ENCODE results near the gene TMCC2.

Gene TMCC2

GRCh38 chr1:205188596-205188995, 39.1 kb upstream of the TMCC2 start:
- no peak for ATAC-seq
- no peak for TF ChIP-seq GLIS3 (CRISPR knock-in tag; IDR thresholded peaks at IDR 0.05)
- TF ChIP-seq SNAI2 (CRISPR knock-in tag; IDR thresholded peaks at IDR 0.05) = no peak
- TF ChIP-seq ZNF70 (CRISPR knock-in tag; IDR thresholded peaks at IDR 0.05) = no peak

- ATAC-seq = no peak
- TF ChIP-seq ZFP3 (CRISPR knock-in tag; IDR thresholded peaks at IDR 0.05) (no peak), ZC3H10 (CRISPR knock-in tag; IDR thresholded peaks at IDR 0.05) (no peak), ZFP30 (CRISPR knock-in tag; IDR thresholded peaks at IDR 0.05) (no peak)
Observed at GRCh38 chr1:205189131-205189530, 38.6 kb upstream of the TMCC2 start.

GRCh38 chr1:205190845-205191577, 36.7 kb upstream of the TMCC2 start:
- TF ChIP-seq ARNTL (CRISPR knock-in tag; IDR thresholded peaks at IDR 0.05; ENCODE audit: borderline replicate concordance, low read depth) (no peak), CSDC2 (CRISPR knock-in tag; IDR thresholded peaks at IDR 0.05) (no peak), ZNF70 (CRISPR knock-in tag; IDR thresholded peaks at IDR 0.05) (no peak), RARB (CRISPR knock-in tag; IDR thresholded peaks at IDR 0.05) (no peak), SNAI2 (CRISPR knock-in tag; IDR thresholded peaks at IDR 0.05) (no peak), TSHZ2 (CRISPR knock-in tag; IDR thresholded peaks at IDR 0.05) (no peak), ISL1 (CRISPR knock-in tag; IDR thresholded peaks at IDR 0.05) (no peak), GLIS3 (CRISPR knock-in tag; IDR thresholded peaks at IDR 0.05) (no peak), PPARA (CRISPR knock-in tag; IDR thresholded peaks at IDR 0.05; ENCODE audit: borderline replicate concordance) (no peak), ZFP3 (CRISPR knock-in tag; IDR thresholded peaks at IDR 0.05) (no peak), ZNF565 (CRISPR knock-in tag; conservative IDR thresholded peaks at IDR 0.05; ENCODE audit: low read depth) (no peak), BACH2 (CRISPR knock-in tag; IDR thresholded peaks at IDR 0.05; ENCODE audit: borderline replicate concordance) (no peak)
- TF ChIP-seq, protein P1, sequence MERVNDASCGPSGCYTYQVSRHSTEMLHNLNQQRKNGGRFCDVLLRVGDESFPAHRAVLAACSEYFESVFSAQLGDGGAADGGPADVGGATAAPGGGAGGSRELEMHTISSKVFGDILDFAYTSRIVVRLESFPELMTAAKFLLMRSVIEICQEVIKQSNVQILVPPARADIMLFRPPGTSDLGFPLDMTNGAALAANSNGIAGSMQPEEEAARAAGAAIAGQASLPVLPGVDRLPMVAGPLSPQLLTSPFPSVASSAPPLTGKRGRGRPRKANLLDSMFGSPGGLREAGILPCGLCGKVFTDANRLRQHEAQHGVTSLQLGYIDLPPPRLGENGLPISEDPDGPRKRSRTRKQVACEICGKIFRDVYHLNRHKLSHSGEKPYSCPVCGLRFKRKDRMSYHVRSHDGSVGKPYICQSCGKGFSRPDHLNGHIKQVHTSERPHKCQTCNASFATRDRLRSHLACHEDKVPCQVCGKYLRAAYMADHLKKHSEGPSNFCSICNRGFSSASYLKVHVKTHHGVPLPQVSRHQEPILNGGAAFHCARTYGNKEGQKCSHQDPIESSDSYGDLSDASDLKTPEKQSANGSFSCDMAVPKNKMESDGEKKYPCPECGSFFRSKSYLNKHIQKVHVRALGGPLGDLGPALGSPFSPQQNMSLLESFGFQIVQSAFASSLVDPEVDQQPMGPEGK (CRISPR knock-in tag; IDR thresholded peaks at IDR 0.05; ENCODE audit: borderline replicate concordance) = no peak
- peak; percentile 77 for ATAC-seq

GRCh38 chr1:205191622-205192021, 36.1 kb upstream of the TMCC2 start:
- TF ChIP-seq, protein P2, sequence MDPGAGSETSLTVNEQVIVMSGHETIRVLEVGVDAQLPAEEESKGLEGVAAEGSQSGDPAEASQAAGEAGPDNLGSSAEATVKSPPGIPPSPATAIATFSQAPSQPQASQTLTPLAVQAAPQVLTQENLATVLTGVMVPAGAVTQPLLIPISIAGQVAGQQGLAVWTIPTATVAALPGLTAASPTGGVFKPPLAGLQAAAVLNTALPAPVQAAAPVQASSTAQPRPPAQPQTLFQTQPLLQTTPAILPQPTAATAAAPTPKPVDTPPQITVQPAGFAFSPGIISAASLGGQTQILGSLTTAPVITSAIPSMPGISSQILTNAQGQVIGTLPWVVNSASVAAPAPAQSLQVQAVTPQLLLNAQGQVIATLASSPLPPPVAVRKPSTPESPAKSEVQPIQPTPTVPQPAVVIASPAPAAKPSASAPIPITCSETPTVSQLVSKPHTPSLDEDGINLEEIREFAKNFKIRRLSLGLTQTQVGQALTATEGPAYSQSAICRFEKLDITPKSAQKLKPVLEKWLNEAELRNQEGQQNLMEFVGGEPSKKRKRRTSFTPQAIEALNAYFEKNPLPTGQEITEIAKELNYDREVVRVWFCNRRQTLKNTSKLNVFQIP (CRISPR knock-in tag; IDR thresholded peaks at IDR 0.05; ENCODE audit: borderline replicate concordance, low read depth) = no peak
- TF ChIP-seq, protein P1 (CRISPR knock-in tag; IDR thresholded peaks at IDR 0.05; ENCODE audit: borderline replicate concordance) = no peak
- TF ChIP-seq SNAI2 (CRISPR knock-in tag; IDR thresholded peaks at IDR 0.05) = no peak
- no peak; the same call in 1 of the 2 replicates for TF ChIP-seq TCF4 (CRISPR knock-in tag; IDR thresholded peaks at IDR 0.05; ENCODE audit: borderline replicate concordance)
- TF ChIP-seq ISL1 (CRISPR knock-in tag; IDR thresholded peaks at IDR 0.05) = no peak
- TF ChIP-seq PPARA (CRISPR knock-in tag; IDR thresholded peaks at IDR 0.05; ENCODE audit: borderline replicate concordance) = no peak
- TF ChIP-seq, protein P3, sequence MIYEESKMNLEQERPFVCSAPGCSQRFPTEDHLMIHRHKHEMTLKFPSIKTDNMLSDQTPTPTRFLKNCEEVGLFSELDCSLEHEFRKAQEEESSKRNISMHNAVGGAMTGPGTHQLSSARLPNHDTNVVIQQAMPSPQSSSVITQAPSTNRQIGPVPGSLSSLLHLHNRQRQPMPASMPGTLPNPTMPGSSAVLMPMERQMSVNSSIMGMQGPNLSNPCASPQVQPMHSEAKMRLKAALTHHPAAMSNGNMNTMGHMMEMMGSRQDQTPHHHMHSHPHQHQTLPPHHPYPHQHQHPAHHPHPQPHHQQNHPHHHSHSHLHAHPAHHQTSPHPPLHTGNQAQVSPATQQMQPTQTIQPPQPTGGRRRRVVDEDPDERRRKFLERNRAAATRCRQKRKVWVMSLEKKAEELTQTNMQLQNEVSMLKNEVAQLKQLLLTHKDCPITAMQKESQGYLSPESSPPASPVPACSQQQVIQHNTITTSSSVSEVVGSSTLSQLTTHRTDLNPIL (CRISPR knock-in tag; IDR thresholded peaks at IDR 0.05; ENCODE audit: low read depth) = no peak
- no peak for TF ChIP-seq ZC3H10 (CRISPR knock-in tag; IDR thresholded peaks at IDR 0.05)
- no peak for TF ChIP-seq RARB (CRISPR knock-in tag; IDR thresholded peaks at IDR 0.05)
- no peak for TF ChIP-seq CSDC2 (CRISPR knock-in tag; IDR thresholded peaks at IDR 0.05)
- no peak for TF ChIP-seq BACH2 (CRISPR knock-in tag; IDR thresholded peaks at IDR 0.05; ENCODE audit: borderline replicate concordance)
- TF ChIP-seq ZNF8 (CRISPR knock-in tag; IDR thresholded peaks at IDR 0.05) = no peak
- TF ChIP-seq CSRNP3 (CRISPR knock-in tag; IDR thresholded peaks at IDR 0.05) = no peak
- TF ChIP-seq OSR1 (CRISPR knock-in tag; IDR thresholded peaks at IDR 0.05) = no peak
- no peak for TF ChIP-seq ARNTL (CRISPR knock-in tag; IDR thresholded peaks at IDR 0.05; ENCODE audit: borderline replicate concordance, low read depth)
- no peak for TF ChIP-seq ZFP3 (CRISPR knock-in tag; IDR thresholded peaks at IDR 0.05)
- TF ChIP-seq GLIS3 (CRISPR knock-in tag; IDR thresholded peaks at IDR 0.05) = no peak
- TF ChIP-seq ZNF70 (CRISPR knock-in tag; IDR thresholded peaks at IDR 0.05) = no peak

More at GRCh38 chr1:205191622-205192021, 36.1 kb upstream of the TMCC2 start:
- ATAC-seq = peak; percentile 40
